ENCODE measurements around the gene CNOT6.
A peak's percentile ranks its signal among the peaks of the same experiment; 100 is the strongest.

The CNOT6 gene

GRCh38 chr5:180600554-180601041, 106.4 kb downstream of the CNOT6 start:
- no peak for DNase-seq (ENCODE audit: low read depth in 2 of 2)

GRCh38 chr5:180601591-180602480, 107.7 kb downstream of the CNOT6 start:
- no peak for DNase-seq (ENCODE audit: low read depth in 2 of 2)

- no peak for DNase-seq (ENCODE audit: low read depth in 2 of 2)
Measured at GRCh38 chr5:180602481-180603075, 108.4 kb downstream of the CNOT6 start.

GRCh38 chr5:180603076-180603594, 109.0 kb downstream of the CNOT6 start:
- no peak for DNase-seq (ENCODE audit: low read depth in 2 of 2)

GRCh38 chr5:180604271-180604670, 110.1 kb downstream of the CNOT6 start:
- no peak for DNase-seq (ENCODE audit: low read depth in 2 of 2)

GRCh38 chr5:180605554-180606214, 111.5 kb downstream of the CNOT6 start:
- DNase-seq (ENCODE audit: low read depth in 2 of 2) = peak; percentile 36 to 41

- DNase-seq (ENCODE audit: low read depth in 2 of 2) = no peak
Measured at GRCh38 chr5:180606215-180606785, 112.1 kb downstream of the CNOT6 start.

GRCh38 chr5:180607861-180608571, 113.8 kb downstream of the CNOT6 start:
- no peak for DNase-seq (ENCODE audit: low read depth in 2 of 2)

- DNase-seq (ENCODE audit: low read depth in 2 of 2) = no peak
Measured at GRCh38 chr5:180608572-180609310, 114.6 kb downstream of the CNOT6 start.

- DNase-seq (ENCODE audit: low read depth in 2 of 2) = no peak
Measured at GRCh38 chr5:180609386-180609785, 115.2 kb downstream of the CNOT6 start.

GRCh38 chr5:180609817-180610550, 115.8 kb downstream of the CNOT6 start:
- DNase-seq (ENCODE audit: low read depth in 2 of 2) = no peak

GRCh38 chr5:180611140-180611850, 117.1 kb downstream of the CNOT6 start:
- DNase-seq (ENCODE audit: low read depth in 2 of 2) = no peak

GRCh38 chr5:180612683-180613082, 118.5 kb downstream of the CNOT6 start:
- no peak for DNase-seq (ENCODE audit: low read depth in 2 of 2)

- DNase-seq (ENCODE audit: low read depth in 2 of 2) = no peak
Measured at GRCh38 chr5:180613188-180613813, 119.1 kb downstream of the CNOT6 start.

- DNase-seq (ENCODE audit: low read depth in 2 of 2) = no peak
Measured at GRCh38 chr5:180613814-180614188, 119.6 kb downstream of the CNOT6 start.

GRCh38 chr5:180618487-180618828, 124.3 kb downstream of the CNOT6 start:
- no peak for DNase-seq (ENCODE audit: low read depth in 2 of 2)

GRCh38 chr5:180618829-180619562, 124.8 kb downstream of the CNOT6 start:
- no peak for DNase-seq (ENCODE audit: low read depth in 2 of 2)

GRCh38 chr5:180619563-180619915, 125.4 kb downstream of the CNOT6 start:
- DNase-seq (ENCODE audit: low read depth in 2 of 2) = no peak
